Measurements from ENCODE around the gene SUPV3L1. TPM values are rescaled to one million over a fixed set of nuclear protein-coding genes. Genes with fewer than 3 reads are reported as not detected.

Gene SUPV3L1
- total and polyA plus RNA-seq, 4 donors: 14.1 to 21.7 (median 17.5) TPM

GRCh38 chr10:69130251-69130650, 49.8 kb upstream of the SUPV3L1 start:
- no peak for DNase-seq (ENCODE audit: low spot score)
- Histone ChIP-seq H3K36me3 (ENCODE audit: control insufficient read depth in 4 of 4, insufficient read depth in 3 of 4, low read depth in 1 of 4, low read length in 3 of 4) (peaks cover 0 to 10% (median 8%) of the 10 kb centered on the region in 4 donors), H3K27me3 (ENCODE audit: control insufficient read depth in 4 of 4, insufficient read depth in 4 of 4, low read length in 3 of 4) (no peaks in the 10 kb centered on the region), H3K9me3 (ENCODE audit: control insufficient read depth in 4 of 4, low read length in 3 of 4) (no peaks in the 10 kb centered on the region), H3K4me1 (ENCODE audit: control insufficient read depth in 4 of 4, insufficient read depth in 4 of 4, low read length in 3 of 4) (peaks cover 5 to 9% (median 7%) of the 10 kb centered on the region in 4 donors), H3K9ac (ENCODE audit: low read depth in 1 of 2, low read length in 2 of 2) (no peak overlapping the region), H3K4me3 (ENCODE audit: low read depth in 1 of 3, low read length in 3 of 3) (no peak overlapping the region), H3K27ac (ENCODE audit: low read depth in 1 of 2, low read length in 2 of 2) (no peak overlapping the region)
- TF ChIP-seq JUND (IDR thresholded peaks at IDR 0.05) (no peak), YY1 (IDR thresholded peaks at IDR 0.05) (no peak), REST (IDR thresholded peaks at IDR 0.05) (no peak), CTCF (IDR thresholded peaks at IDR 0.05; ENCODE audit: low read depth, low read length, missing input control) (no peak), GABPA (IDR thresholded peaks at IDR 0.05 in 1 of 2, conservative IDR thresholded peaks at IDR 0.05 in 1 of 2) (no peak), RXRA (IDR thresholded peaks at IDR 0.05) (no peak), HNF4A (conservative IDR thresholded peaks at IDR 0.05) (no peak), HNF4G (IDR thresholded peaks at IDR 0.05) (no peak), ATF3 (IDR thresholded peaks at IDR 0.05) (no peak), ZBTB33 (IDR thresholded peaks at IDR 0.05) (no peak), SP1 (IDR thresholded peaks at IDR 0.05) (no peak), RAD21 (IDR thresholded peaks at IDR 0.05) (no peak), FOXA2 (IDR thresholded peaks at IDR 0.05) (no peak)
- WGBS: 71% methylated on average over 2 of the region's 2 CpGs

GRCh38 chr10:69139961-69140360, 40.1 kb upstream of the SUPV3L1 start:
- H3K9me3 ChIP-seq (ENCODE audit: control insufficient read depth in 4 of 4, low read length in 3 of 4): no peaks in the 10 kb centered on the region
- no peak overlapping the region for H3K9ac ChIP-seq (ENCODE audit: low read depth in 1 of 2, low read length in 2 of 2)
- 97% methylated on average over 2 of the region's 2 CpGs for WGBS
- H3K27ac ChIP-seq (ENCODE audit: low read depth in 1 of 2, low read length in 2 of 2): no peak overlapping the region
- H3K4me3 ChIP-seq (ENCODE audit: low read depth in 1 of 3, low read length in 3 of 3): no peak overlapping the region
- no peak for TF ChIP-seq SP1 (IDR thresholded peaks at IDR 0.05)
- no peak for TF ChIP-seq RAD21 (IDR thresholded peaks at IDR 0.05)
- no peak for TF ChIP-seq RXRA (IDR thresholded peaks at IDR 0.05)
- TF ChIP-seq JUND (IDR thresholded peaks at IDR 0.05): no peak
- TF ChIP-seq FOXA2 (IDR thresholded peaks at IDR 0.05): no peak
- TF ChIP-seq ZBTB33 (IDR thresholded peaks at IDR 0.05): no peak
- TF ChIP-seq REST (IDR thresholded peaks at IDR 0.05): no peak
- no peak for TF ChIP-seq EGR1 (IDR thresholded peaks at IDR 0.05; ENCODE audit: low read depth in 2 of 2)
- TF ChIP-seq TAF1 (conservative IDR thresholded peaks at IDR 0.05): no peak
- TF ChIP-seq HNF4A (conservative IDR thresholded peaks at IDR 0.05): no peak
- TF ChIP-seq FOXA1 (IDR thresholded peaks at IDR 0.05): no peak
- no peak for TF ChIP-seq GABPA (IDR thresholded peaks at IDR 0.05 in 1 of 2, conservative IDR thresholded peaks at IDR 0.05 in 1 of 2)
- no peak for TF ChIP-seq NR2F2 (IDR thresholded peaks at IDR 0.05)
- H3K36me3 ChIP-seq (ENCODE audit: control insufficient read depth in 4 of 4, insufficient read depth in 3 of 4, low read depth in 1 of 4, low read length in 3 of 4): peaks cover 0 to 10% (median 3%) of the 10 kb centered on the region in 4 donors
- H3K27me3 ChIP-seq (ENCODE audit: control insufficient read depth in 4 of 4, insufficient read depth in 4 of 4, low read length in 3 of 4): no peaks in the 10 kb centered on the region
- no peaks in the 10 kb centered on the region for H3K4me1 ChIP-seq (ENCODE audit: control insufficient read depth in 4 of 4, insufficient read depth in 4 of 4, low read length in 3 of 4)
- DNase-seq (ENCODE audit: low spot score): no peak
